Body of pancreas (tissue), 4 donors: ENCODE measurements around the gene SIN3A.

Source experiments
- POLR2A ChIP-seq, 3 donors: fragments of 450-650 bp; IDR thresholded peaks; one replicate each; pipeline ENCODE4 v1.6.1; 2016; ENCODE audit warnings: antibody characterized with exemption in 3 of 3, mild to moderate bottlenecking in 2 of 3
- TF ChIP-seq, protein P1 (sequence below), 7 experiments: fragments of 450-650 bp in 4 of 7; fragments of 200-600 bp in 3 of 7; sonication (generic) in 3 of 7; IDR thresholded peaks; one replicate each; pipeline ENCODE4 v1.5.1; 2016 to 2019; ENCODE audit warnings: antibody characterized with exemption in 7 of 7

DNA sequence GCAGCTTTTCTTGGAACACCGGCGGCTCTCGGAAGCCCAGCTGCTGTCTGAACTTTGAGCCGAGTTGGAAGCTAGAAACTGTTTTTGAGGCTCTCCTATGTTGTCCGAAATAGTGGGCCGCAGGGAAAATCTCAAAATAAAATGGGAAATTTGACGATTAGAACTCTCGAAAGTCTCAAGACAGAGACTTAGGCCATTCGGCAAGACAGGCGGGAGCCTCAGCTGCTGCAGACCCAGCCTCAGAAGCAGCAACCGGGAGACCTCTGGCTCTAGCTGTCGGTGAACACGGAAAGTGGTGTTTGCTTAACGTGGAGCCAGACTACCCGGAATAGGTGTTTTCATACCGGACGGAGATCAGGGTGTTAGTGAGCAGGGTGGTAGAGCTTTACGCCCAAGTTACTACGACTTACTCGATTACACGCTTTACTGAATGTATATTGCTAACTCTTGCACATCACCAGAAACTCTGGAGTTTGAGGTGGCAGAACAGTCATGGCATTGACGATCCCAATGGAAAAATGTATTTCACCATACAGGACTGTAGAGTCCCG is 82.7 kb downstream of the SIN3A start:
- TF ChIP-seq, protein P1, sequence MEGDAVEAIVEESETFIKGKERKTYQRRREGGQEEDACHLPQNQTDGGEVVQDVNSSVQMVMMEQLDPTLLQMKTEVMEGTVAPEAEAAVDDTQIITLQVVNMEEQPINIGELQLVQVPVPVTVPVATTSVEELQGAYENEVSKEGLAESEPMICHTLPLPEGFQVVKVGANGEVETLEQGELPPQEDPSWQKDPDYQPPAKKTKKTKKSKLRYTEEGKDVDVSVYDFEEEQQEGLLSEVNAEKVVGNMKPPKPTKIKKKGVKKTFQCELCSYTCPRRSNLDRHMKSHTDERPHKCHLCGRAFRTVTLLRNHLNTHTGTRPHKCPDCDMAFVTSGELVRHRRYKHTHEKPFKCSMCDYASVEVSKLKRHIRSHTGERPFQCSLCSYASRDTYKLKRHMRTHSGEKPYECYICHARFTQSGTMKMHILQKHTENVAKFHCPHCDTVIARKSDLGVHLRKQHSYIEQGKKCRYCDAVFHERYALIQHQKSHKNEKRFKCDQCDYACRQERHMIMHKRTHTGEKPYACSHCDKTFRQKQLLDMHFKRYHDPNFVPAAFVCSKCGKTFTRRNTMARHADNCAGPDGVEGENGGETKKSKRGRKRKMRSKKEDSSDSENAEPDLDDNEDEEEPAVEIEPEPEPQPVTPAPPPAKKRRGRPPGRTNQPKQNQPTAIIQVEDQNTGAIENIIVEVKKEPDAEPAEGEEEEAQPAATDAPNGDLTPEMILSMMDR (IDR thresholded peaks at IDR 0.05): no peak
- TF ChIP-seq POLR2A (IDR thresholded peaks at IDR 0.05): no peak
